ENCODE data around the gene ST6GAL1. TPM values are rescaled to one million over a fixed set of nuclear protein-coding genes. Genes with fewer than 3 reads are reported as not detected.
"Not testable (repeated sequence)": the region's sequence is repeated elsewhere in the genome, so short reads cannot be mapped to it uniquely, and the experiment has no call there.

The ST6GAL1 gene
- total RNA-seq, 1 experiment from 2014 or later, result 15.6 TPM

DNA sequence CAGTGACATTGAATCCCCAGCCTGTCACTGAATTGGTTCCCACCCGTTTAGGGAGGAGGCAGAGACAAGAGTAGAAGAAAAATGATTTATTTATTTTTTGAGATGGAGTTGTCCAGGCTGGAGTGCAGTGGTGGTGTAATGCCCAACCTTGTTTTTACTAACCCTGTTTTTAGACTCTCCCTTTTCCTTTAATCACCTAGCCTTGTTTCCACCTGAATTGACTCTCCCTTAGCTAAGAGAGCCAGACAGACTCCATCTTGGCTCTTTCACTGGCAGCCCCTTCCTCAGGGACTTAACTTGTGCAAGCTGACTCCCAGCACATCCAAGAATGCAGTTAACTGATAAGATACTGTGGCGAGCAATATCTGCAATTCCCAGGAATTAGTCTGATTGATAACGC is 80.1 kb downstream of the ST6GAL1 start:
- H2AFZ ChIP-seq (ENCODE audit: low read depth, low read length, poor library complexity, severe bottlenecking); intact Hi-C loops (cut with micrococcal nuclease); POLR2A ChIA-PET; H3K4me3 ChIP-seq (replicated peaks in 1 of 2; ENCODE audit: low read depth in 1 of 2, low read length in 2 of 2); CTCF ChIA-PET; H3K9ac ChIP-seq (ENCODE audit: low read length); H3K36me3 ChIP-seq (ENCODE audit: control insufficient read depth in 1 of 2, insufficient read depth in 2 of 2, low read length in 2 of 2); H3K27ac ChIP-seq (ENCODE audit: low read depth, low read length); H4K20me1 ChIP-seq (ENCODE audit: insufficient read depth); H3K9me2 ChIP-seq (ENCODE audit: insufficient read depth); H3K4me1 ChIP-seq (ENCODE audit: control insufficient read depth in 1 of 2, insufficient read depth in 2 of 2, low read length in 2 of 2); H3K4me2 ChIP-seq (ENCODE audit: low read length); RAD21 ChIA-PET (ENCODE audit: low non-redundant PET in 1 of 2, low total read pairs in 2 of 2, uncharacterized antibody in 2 of 2, unreplicated experiment in 2 of 2); ATAC-seq; H3K27me3 ChIP-seq (ENCODE audit: insufficient read depth, low read length); DNase-seq (ENCODE audit: low read depth, low spot score); H3K79me2 ChIP-seq (ENCODE audit: insufficient read depth, low read length); BruUV-seq (replicated peaks); H3K9me3 ChIP-seq (ENCODE audit: control insufficient read depth in 1 of 2, insufficient read depth in 1 of 2, low read depth in 1 of 2, low read length in 2 of 2): not testable (repeated sequence)

DNA sequence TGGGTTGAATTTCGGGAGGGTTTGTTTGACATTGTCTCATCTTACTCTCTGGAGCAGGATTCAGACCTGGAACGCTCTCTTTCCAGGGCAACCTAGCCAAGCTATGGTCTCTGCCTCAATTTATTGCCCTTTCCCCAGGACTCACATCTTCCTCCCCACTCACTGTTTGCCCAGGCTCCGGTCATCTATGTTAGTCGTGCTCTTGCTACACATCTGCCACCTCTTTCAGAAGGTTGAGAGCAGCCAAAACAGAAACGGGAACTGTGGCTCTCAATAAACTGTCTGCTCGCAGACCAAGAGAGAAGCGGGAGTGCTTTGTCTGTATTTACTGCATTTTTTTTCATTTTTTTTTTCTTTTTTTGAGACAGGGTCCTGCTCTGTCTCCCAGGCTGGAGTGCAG is 81.6 kb downstream of the ST6GAL1 start:
- ATAC-seq, result no peak
- H3K9me3 ChIP-seq (ENCODE audit: control insufficient read depth in 1 of 2, insufficient read depth in 1 of 2, low read depth in 1 of 2, low read length in 2 of 2), result no peaks in the 10 kb centered on the region
- H3K9me2 ChIP-seq (ENCODE audit: insufficient read depth), result no peaks in the 10 kb centered on the region
- no peak overlapping the region for H2AFZ ChIP-seq (ENCODE audit: low read depth, low read length, poor library complexity, severe bottlenecking)
- no peak for DNase-seq (ENCODE audit: low read depth, low spot score)
- no peak overlapping the region for H3K9ac ChIP-seq (ENCODE audit: low read length)
- H4K20me1 ChIP-seq (ENCODE audit: insufficient read depth), result no peaks in the 10 kb centered on the region
- intact Hi-C loops (cut with micrococcal nuclease), result no loop called here
- POLR2A ChIA-PET, result interaction anchor here (1.1 kb wide), 1 partner anchor 16 kb away, joined by 3 read pairs; no protein-coding TSS in a partner anchor
- no peaks in the 10 kb centered on the region for H3K36me3 ChIP-seq (ENCODE audit: control insufficient read depth in 1 of 2, insufficient read depth in 2 of 2, low read length in 2 of 2)
- no peak for TF ChIP-seq CBX3 (IDR thresholded peaks at IDR 0.05; ENCODE audit: low read depth)
- no peak for TF ChIP-seq ZFX (IDR thresholded peaks at IDR 0.05)
- TF ChIP-seq CEBPB (IDR thresholded peaks at IDR 0.05; ENCODE audit: low read depth), result no peak
- TF ChIP-seq, protein P1, sequence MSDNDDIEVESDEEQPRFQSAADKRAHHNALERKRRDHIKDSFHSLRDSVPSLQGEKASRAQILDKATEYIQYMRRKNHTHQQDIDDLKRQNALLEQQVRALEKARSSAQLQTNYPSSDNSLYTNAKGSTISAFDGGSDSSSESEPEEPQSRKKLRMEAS (IDR thresholded peaks at IDR 0.05), result no peak
- no peak for TF ChIP-seq TCF7L2 (IDR thresholded peaks at IDR 0.05; ENCODE audit: borderline replicate concordance, extremely low read depth, insufficient read depth, insufficient read length)
- TF ChIP-seq, protein P2, sequence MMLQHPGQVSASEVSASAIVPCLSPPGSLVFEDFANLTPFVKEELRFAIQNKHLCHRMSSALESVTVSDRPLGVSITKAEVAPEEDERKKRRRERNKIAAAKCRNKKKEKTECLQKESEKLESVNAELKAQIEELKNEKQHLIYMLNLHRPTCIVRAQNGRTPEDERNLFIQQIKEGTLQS (IDR thresholded peaks at IDR 0.05), result no peak
- TF ChIP-seq JUND (IDR thresholded peaks at IDR 0.05), result no peak
- TF ChIP-seq, protein P3, sequence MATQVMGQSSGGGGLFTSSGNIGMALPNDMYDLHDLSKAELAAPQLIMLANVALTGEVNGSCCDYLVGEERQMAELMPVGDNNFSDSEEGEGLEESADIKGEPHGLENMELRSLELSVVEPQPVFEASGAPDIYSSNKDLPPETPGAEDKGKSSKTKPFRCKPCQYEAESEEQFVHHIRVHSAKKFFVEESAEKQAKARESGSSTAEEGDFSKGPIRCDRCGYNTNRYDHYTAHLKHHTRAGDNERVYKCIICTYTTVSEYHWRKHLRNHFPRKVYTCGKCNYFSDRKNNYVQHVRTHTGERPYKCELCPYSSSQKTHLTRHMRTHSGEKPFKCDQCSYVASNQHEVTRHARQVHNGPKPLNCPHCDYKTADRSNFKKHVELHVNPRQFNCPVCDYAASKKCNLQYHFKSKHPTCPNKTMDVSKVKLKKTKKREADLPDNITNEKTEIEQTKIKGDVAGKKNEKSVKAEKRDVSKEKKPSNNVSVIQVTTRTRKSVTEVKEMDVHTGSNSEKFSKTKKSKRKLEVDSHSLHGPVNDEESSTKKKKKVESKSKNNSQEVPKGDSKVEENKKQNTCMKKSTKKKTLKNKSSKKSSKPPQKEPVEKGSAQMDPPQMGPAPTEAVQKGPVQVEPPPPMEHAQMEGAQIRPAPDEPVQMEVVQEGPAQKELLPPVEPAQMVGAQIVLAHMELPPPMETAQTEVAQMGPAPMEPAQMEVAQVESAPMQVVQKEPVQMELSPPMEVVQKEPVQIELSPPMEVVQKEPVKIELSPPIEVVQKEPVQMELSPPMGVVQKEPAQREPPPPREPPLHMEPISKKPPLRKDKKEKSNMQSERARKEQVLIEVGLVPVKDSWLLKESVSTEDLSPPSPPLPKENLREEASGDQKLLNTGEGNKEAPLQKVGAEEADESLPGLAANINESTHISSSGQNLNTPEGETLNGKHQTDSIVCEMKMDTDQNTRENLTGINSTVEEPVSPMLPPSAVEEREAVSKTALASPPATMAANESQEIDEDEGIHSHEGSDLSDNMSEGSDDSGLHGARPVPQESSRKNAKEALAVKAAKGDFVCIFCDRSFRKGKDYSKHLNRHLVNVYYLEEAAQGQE (IDR thresholded peaks at IDR 0.05; ENCODE audit: low read depth), result no peak
- TF ChIP-seq SIN3A (IDR thresholded peaks at IDR 0.05; ENCODE audit: low read depth), result no peak
- TF ChIP-seq, protein P4, sequence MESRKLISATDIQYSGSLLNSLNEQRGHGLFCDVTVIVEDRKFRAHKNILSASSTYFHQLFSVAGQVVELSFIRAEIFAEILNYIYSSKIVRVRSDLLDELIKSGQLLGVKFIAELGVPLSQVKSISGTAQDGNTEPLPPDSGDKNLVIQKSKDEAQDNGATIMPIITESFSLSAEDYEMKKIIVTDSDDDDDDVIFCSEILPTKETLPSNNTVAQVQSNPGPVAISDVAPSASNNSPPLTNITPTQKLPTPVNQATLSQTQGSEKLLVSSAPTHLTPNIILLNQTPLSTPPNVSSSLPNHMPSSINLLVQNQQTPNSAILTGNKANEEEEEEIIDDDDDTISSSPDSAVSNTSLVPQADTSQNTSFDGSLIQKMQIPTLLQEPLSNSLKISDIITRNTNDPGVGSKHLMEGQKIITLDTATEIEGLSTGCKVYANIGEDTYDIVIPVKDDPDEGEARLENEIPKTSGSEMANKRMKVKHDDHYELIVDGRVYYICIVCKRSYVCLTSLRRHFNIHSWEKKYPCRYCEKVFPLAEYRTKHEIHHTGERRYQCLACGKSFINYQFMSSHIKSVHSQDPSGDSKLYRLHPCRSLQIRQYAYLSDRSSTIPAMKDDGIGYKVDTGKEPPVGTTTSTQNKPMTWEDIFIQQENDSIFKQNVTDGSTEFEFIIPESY (IDR thresholded peaks at IDR 0.05; ENCODE audit: extremely low read depth, insufficient replicate concordance, low read length), result no peak
- TF ChIP-seq POLR2AphosphoS5 (IDR thresholded peaks at IDR 0.05; ENCODE audit: low read depth, low read length), result no peak
- TF ChIP-seq EZH2phosphoT487 (IDR thresholded peaks at IDR 0.05; ENCODE audit: borderline replicate concordance), result no peak
- CTCF ChIA-PET, result no interaction called here
- no TSS peak for BruUV-seq (replicated peaks)
- H3K4me3 ChIP-seq (replicated peaks in 1 of 2; ENCODE audit: low read depth in 1 of 2, low read length in 2 of 2), result no peak overlapping the region
- no peaks in the 10 kb centered on the region for H3K79me2 ChIP-seq (ENCODE audit: insufficient read depth, low read length)
- no peaks in the 10 kb centered on the region for H3K4me1 ChIP-seq (ENCODE audit: control insufficient read depth in 1 of 2, insufficient read depth in 2 of 2, low read length in 2 of 2)
- H3K27ac ChIP-seq (ENCODE audit: low read depth, low read length), result no peak overlapping the region
- no peak overlapping the region for H3K4me2 ChIP-seq (ENCODE audit: low read length)
- RAD21 ChIA-PET (ENCODE audit: low non-redundant PET in 1 of 2, low total read pairs in 2 of 2, uncharacterized antibody in 2 of 2, unreplicated experiment in 2 of 2), result no interaction called here
- no peaks in the 10 kb centered on the region for H3K27me3 ChIP-seq (ENCODE audit: insufficient read depth, low read length)

All from HCT116 (cell line).